HCT116 (cell line): ENCODE measurements around the gene MTUS2. TPM values are rescaled to one million over a fixed set of nuclear protein-coding genes. Genes with fewer than 3 reads are reported as not detected.

ENCODE experiments used
- ATAC-seq: fragments of 200-7000 bp; cut with Tn5 transposase; 2 replicates; pipeline ENCODE4 v1.9.1; 2020; ENCODE audit warnings: mild to moderate bottlenecking, moderate library complexity
- BruUV-seq: library from RNA; stranded (reverse); fragments of 400-500 nt; replicated peaks from 2 replicates; lab custom pipeline; 2021; lab: Mats Ljungman, UMichigan
- CTCF ChIA-PET: fragments of 300-600 bp; sonication (Branson Sonifier 250); formaldehyde crosslinking; loops from one replicate; lab custom pipeline; 2021; ENCODE audit warnings: antibody characterized with exemption; lab: Charles Lee
- POLR2A ChIA-PET: fragments of 300-600, 350-600 bp; sonication (Branson Sonifier 250); formaldehyde crosslinking; loops from one replicate; lab custom pipeline; 2021; ENCODE audit warnings: antibody characterized with exemption; lab: Charles Lee
- RAD21 ChIA-PET, 2 experiments: fragments of 300-600 bp; sonication (Branson Sonifier 250); formaldehyde crosslinking; loops; one replicate each; lab custom pipeline; 2023; ENCODE audit warnings: low total read pairs in 2 of 2; ENCODE audit not compliant: uncharacterized antibody in 2 of 2, unreplicated experiment in 2 of 2, low non-redundant PET in 1 of 2; lab: Charles Lee
- DNase-seq: peaks from one replicate; pipeline ENCODE4 v3.0.0-alpha.2; 2010; ENCODE audit warnings: low read depth, low spot score
- H2AFZ ChIP-seq: fragments of 200-600 bp; shearing (Covaris generic), sonication (generic); 2 replicates; pipeline ENCODE4 v1.6.1; 2017; ENCODE audit warnings: low read depth, mixed run types, mixed read lengths, antibody characterized with exemption, low read length; ENCODE audit not compliant: poor library complexity, severe bottlenecking
- H3K27ac ChIP-seq: 2 replicates; pipeline ENCODE4 v1.5.1; 2012; ENCODE audit warnings: low read depth, low read length
- H3K27me3 ChIP-seq: fragments of 200-600 bp; sonication (generic); 2 replicates; pipeline ENCODE4 v1.6.1; 2016; ENCODE audit warnings: mixed run types, low read length, mixed read lengths; ENCODE audit not compliant: insufficient read depth
- H3K36me3 ChIP-seq, 2 experiments: fragments of 200-500 bp in 1 of 2; fragments of 200-600 bp in 1 of 2; sonication (Bioruptor generic) in 1 of 2; sonication (generic) in 1 of 2; 2 replicates each; pipeline versions ENCODE4 v1.5.1 to v1.6.1; 2014 to 2016; ENCODE audit warnings: low read length in 2 of 2, inconsistent platforms in 1 of 2, mixed read lengths in 1 of 2, mixed run types in 1 of 2; ENCODE audit not compliant: insufficient read depth in 2 of 2, control insufficient read depth in 1 of 2
- H3K4me1 ChIP-seq, 2 experiments: fragments of 200-600 bp in 1 of 2; sonication (generic) in 1 of 2; 2 replicates each; pipeline versions ENCODE4 v1.5.1 to v1.6.1; 2012 to 2017; ENCODE audit warnings: low read length in 2 of 2, inconsistent platforms in 1 of 2, mild to moderate bottlenecking in 1 of 2, mixed read lengths in 1 of 2, mixed run types in 1 of 2, moderate library complexity in 1 of 2; ENCODE audit not compliant: insufficient read depth in 2 of 2, control insufficient read depth in 1 of 2
- H3K4me2 ChIP-seq: fragments of 200-600 bp; sonication (generic); 2 replicates; pipeline ENCODE4 v1.6.1; 2017; ENCODE audit warnings: mixed run types, low read length, mixed read lengths
- H3K4me3 ChIP-seq, 2 experiments: fragments of 200-600 bp in 1 of 2; sonication (generic) in 1 of 2; replicated peaks in 1 of 2; 2 replicates each; pipeline ENCODE4 v1.5.1; 2011 to 2016; ENCODE audit warnings: low read length in 2 of 2, control low read depth in 1 of 2, low read depth in 1 of 2, mild to moderate bottlenecking in 1 of 2, mixed read lengths in 1 of 2, mixed run types in 1 of 2
- H3K79me2 ChIP-seq: fragments of 200-600 bp; sonication (generic); 2 replicates; pipeline ENCODE4 v1.6.1; 2017; ENCODE audit warnings: mild to moderate bottlenecking, mixed run types, low read length, moderate library complexity, mixed read lengths; ENCODE audit not compliant: insufficient read depth
- H3K9ac ChIP-seq: fragments of 200-600 bp; sonication (generic); 2 replicates; pipeline ENCODE4 v1.6.1; 2016; ENCODE audit warnings: low read length, mixed read lengths
- H3K9me2 ChIP-seq: fragments of 200-600 bp; sonication (generic), shearing (Covaris generic); 2 replicates; pipeline ENCODE4 v1.6.1; 2017; ENCODE audit warnings: mixed run types, mild to moderate bottlenecking, moderate library complexity; ENCODE audit not compliant: insufficient read depth
- H3K9me3 ChIP-seq, 2 experiments: fragments of 200-500 bp in 1 of 2; fragments of 200-600 bp in 1 of 2; sonication (Bioruptor generic) in 1 of 2; sonication (generic) in 1 of 2; 2 replicates each; pipeline ENCODE4 v1.6.1; 2014 to 2017; ENCODE audit warnings: low read length in 2 of 2, mixed read lengths in 2 of 2, inconsistent platforms in 1 of 2, low read depth in 1 of 2, mild to moderate bottlenecking in 1 of 2, mixed run types in 1 of 2, moderate library complexity in 1 of 2; ENCODE audit not compliant: control insufficient read depth in 1 of 2, insufficient read depth in 1 of 2
- H4K20me1 ChIP-seq: fragments of 200-600 bp; sonication (generic), shearing (Covaris generic); 2 replicates; pipeline ENCODE4 v1.6.1; 2017; ENCODE audit warnings: mixed run types, mild to moderate bottlenecking, moderate library complexity; ENCODE audit not compliant: insufficient read depth
- CBX3 ChIP-seq: IDR thresholded peaks from 2 replicates; pipeline ENCODE4 v1.6.1; 2012; ENCODE audit warnings: low read depth
- CEBPB ChIP-seq: IDR thresholded peaks from 2 replicates; pipeline ENCODE4 v1.6.1; 2012; ENCODE audit warnings: low read depth
- EGR1 ChIP-seq: IDR thresholded peaks from 2 replicates; pipeline ENCODE4 v1.6.1; 2012; ENCODE audit warnings: low read depth
- ELF1 ChIP-seq: IDR thresholded peaks from 2 replicates; pipeline ENCODE4 v1.6.1; 2012; ENCODE audit warnings: low read depth, borderline replicate concordance
- FOSL1 ChIP-seq: IDR thresholded peaks from 2 replicates; pipeline ENCODE4 v1.6.1; 2012; ENCODE audit warnings: low read depth
- JUND ChIP-seq: IDR thresholded peaks from 2 replicates; pipeline ENCODE4 v1.6.1; 2012
- POLR2A ChIP-seq: IDR thresholded peaks from 2 replicates; pipeline ENCODE4 v1.7.0; 2011; ENCODE audit warnings: borderline replicate concordance; ENCODE audit not compliant: insufficient read depth, insufficient read length; ENCODE audit errors: extremely low read depth
- RAD21 ChIP-seq: IDR thresholded peaks from 2 replicates; pipeline ENCODE4 v1.6.1; 2012; ENCODE audit warnings: low read depth, mild to moderate bottlenecking
- REST ChIP-seq: IDR thresholded peaks from 2 replicates; pipeline ENCODE4 v1.6.1; 2012; ENCODE audit warnings: low read depth
- SIN3A ChIP-seq: IDR thresholded peaks from 2 replicates; pipeline ENCODE4 v1.6.1; 2012; ENCODE audit warnings: low read depth
- SP1 ChIP-seq: IDR thresholded peaks from 2 replicates; pipeline ENCODE4 v1.6.1; 2012; ENCODE audit warnings: low read depth
- SRF ChIP-seq: IDR thresholded peaks from 2 replicates; pipeline ENCODE4 v1.6.1; 2012; ENCODE audit warnings: low read depth
- YY1 ChIP-seq: IDR thresholded peaks from 2 replicates; pipeline ENCODE4 v1.6.1; 2011; ENCODE audit warnings: low read length, low read depth, moderate library complexity, mild to moderate bottlenecking; ENCODE audit not compliant: insufficient replicate concordance; ENCODE audit errors: extremely low read depth
- ZFX ChIP-seq: fragments of 450-650 bp; IDR thresholded peaks from 2 replicates; pipeline ENCODE4 v1.6.1; 2017
- ZNF274 ChIP-seq: fragments of 200-500 bp; sonication (Bioruptor generic); IDR thresholded peaks from 2 replicates; pipeline ENCODE4 v1.6.1; 2014; ENCODE audit warnings: mild to moderate bottlenecking, low read depth, low read length, inconsistent platforms
- intact Hi-C: fragments of 100-400 bp; cut with micrococcal nuclease; formaldehyde crosslinking; loops from 2 replicates; pipeline ENCODE4 v1.10.0; 2022
- total RNA-seq: library from RNA; stranded (reverse); gene quantifications from one replicate; pipeline ENCODE4 v1.2.1, GENCODE V29; 2021; ENCODE audit not compliant: unreplicated experiment
- TF ChIP-seq, protein P1 (sequence below): IDR thresholded peaks from 2 replicates; pipeline ENCODE4 v1.6.1; 2012
- TF ChIP-seq, protein P2 (sequence below): IDR thresholded peaks from 2 replicates; pipeline ENCODE4 v1.6.1; 2011; ENCODE audit warnings: mild to moderate bottlenecking, low read length, moderate library complexity; ENCODE audit not compliant: insufficient replicate concordance; ENCODE audit errors: extremely low read depth
- TF ChIP-seq, protein P3 (sequence below), 3 experiments: fragments of 200-600 bp in 1 of 3; sonication (generic) in 1 of 3; IDR thresholded peaks in 2 of 3; conservative IDR thresholded peaks in 1 of 3; 2 replicates each; pipeline ENCODE4 v1.5.1; 2012 to 2017; ENCODE audit warnings: low read depth in 2 of 3, low read length in 2 of 3, antibody characterized with exemption in 1 of 3, borderline replicate concordance in 1 of 3, control low read depth in 1 of 3, mild to moderate bottlenecking in 1 of 3, mixed read lengths in 1 of 3, mixed run types in 1 of 3, moderate library complexity in 1 of 3; ENCODE audit not compliant: insufficient read depth in 1 of 3
- TF ChIP-seq, protein P4 (sequence below): IDR thresholded peaks from 2 replicates; pipeline ENCODE4 v1.6.1; 2012

The MTUS2 gene
- total RNA-seq, 1 experiment from 2014 or later, result 0.02 TPM

GRCh38 chr13:29067306-29067945, 247.3 kb downstream of the MTUS2 start:
- intact Hi-C loops, result no loop called here
- Histone ChIP-seq H2AFZ (no peak overlapping the region), H3K9me2 (no peaks in the 10 kb centered on the region), H3K79me2 (no peaks in the 10 kb centered on the region), H3K4me3 (no peak overlapping the region), H3K27me3 (peaks cover 8% of the 10 kb centered on the region), H3K9ac (no peak overlapping the region), H3K27ac (no peak overlapping the region), H3K4me2 (no peak overlapping the region), H4K20me1 (no peaks in the 10 kb centered on the region)
- ChIA-PET CTCF (no interaction called here), RAD21 (no interaction called here)
- no peak for ATAC-seq
- TF ChIP-seq JUND (no peak), YY1 (no peak), RAD21 (no peak), POLR2A (no peak), REST (no peak), SRF (no peak), ZFX (no peak), CBX3 (no peak), ELF1 (no peak), SIN3A (no peak), FOSL1 (no peak), ZNF274 (no peak), EGR1 (no peak), SP1 (no peak), CEBPB (no peak)
- TF ChIP-seq, protein P1, sequence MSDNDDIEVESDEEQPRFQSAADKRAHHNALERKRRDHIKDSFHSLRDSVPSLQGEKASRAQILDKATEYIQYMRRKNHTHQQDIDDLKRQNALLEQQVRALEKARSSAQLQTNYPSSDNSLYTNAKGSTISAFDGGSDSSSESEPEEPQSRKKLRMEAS, result no peak
- TF ChIP-seq, protein P2, sequence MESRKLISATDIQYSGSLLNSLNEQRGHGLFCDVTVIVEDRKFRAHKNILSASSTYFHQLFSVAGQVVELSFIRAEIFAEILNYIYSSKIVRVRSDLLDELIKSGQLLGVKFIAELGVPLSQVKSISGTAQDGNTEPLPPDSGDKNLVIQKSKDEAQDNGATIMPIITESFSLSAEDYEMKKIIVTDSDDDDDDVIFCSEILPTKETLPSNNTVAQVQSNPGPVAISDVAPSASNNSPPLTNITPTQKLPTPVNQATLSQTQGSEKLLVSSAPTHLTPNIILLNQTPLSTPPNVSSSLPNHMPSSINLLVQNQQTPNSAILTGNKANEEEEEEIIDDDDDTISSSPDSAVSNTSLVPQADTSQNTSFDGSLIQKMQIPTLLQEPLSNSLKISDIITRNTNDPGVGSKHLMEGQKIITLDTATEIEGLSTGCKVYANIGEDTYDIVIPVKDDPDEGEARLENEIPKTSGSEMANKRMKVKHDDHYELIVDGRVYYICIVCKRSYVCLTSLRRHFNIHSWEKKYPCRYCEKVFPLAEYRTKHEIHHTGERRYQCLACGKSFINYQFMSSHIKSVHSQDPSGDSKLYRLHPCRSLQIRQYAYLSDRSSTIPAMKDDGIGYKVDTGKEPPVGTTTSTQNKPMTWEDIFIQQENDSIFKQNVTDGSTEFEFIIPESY, result no peak
- TF ChIP-seq, protein P3, sequence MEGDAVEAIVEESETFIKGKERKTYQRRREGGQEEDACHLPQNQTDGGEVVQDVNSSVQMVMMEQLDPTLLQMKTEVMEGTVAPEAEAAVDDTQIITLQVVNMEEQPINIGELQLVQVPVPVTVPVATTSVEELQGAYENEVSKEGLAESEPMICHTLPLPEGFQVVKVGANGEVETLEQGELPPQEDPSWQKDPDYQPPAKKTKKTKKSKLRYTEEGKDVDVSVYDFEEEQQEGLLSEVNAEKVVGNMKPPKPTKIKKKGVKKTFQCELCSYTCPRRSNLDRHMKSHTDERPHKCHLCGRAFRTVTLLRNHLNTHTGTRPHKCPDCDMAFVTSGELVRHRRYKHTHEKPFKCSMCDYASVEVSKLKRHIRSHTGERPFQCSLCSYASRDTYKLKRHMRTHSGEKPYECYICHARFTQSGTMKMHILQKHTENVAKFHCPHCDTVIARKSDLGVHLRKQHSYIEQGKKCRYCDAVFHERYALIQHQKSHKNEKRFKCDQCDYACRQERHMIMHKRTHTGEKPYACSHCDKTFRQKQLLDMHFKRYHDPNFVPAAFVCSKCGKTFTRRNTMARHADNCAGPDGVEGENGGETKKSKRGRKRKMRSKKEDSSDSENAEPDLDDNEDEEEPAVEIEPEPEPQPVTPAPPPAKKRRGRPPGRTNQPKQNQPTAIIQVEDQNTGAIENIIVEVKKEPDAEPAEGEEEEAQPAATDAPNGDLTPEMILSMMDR (IDR thresholded peaks at IDR 0.05 in 2 of 3, conservative IDR thresholded peaks at IDR 0.05 in 1 of 3; ENCODE audit: borderline replicate concordance in 1 of 3, insufficient read depth in 1 of 3, low read depth in 2 of 3, low read length in 2 of 3), result no peak
- TF ChIP-seq, protein P4, sequence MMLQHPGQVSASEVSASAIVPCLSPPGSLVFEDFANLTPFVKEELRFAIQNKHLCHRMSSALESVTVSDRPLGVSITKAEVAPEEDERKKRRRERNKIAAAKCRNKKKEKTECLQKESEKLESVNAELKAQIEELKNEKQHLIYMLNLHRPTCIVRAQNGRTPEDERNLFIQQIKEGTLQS, result no peak
- TF ChIP-seq, all 23 proteins: peak for 0
- POLR2A ChIA-PET, result no interaction called here
- Histone ChIP-seq H3K4me1 (no peaks in the 10 kb centered on the region), H3K36me3 (no peaks in the 10 kb centered on the region), H3K9me3 (no peaks in the 10 kb centered on the region)
- no peak for DNase-seq
- BruUV-seq, result no TSS peak
